Measurements from ENCODE around the gene METTL8. TPM values are rescaled to one million over a fixed set of nuclear protein-coding genes. Genes with fewer than 3 reads are reported as not detected.

Gene METTL8
- total RNA-seq, 1 experiment from 2014 or later: 59.1 TPM

- TF ChIP-seq, protein P1, sequence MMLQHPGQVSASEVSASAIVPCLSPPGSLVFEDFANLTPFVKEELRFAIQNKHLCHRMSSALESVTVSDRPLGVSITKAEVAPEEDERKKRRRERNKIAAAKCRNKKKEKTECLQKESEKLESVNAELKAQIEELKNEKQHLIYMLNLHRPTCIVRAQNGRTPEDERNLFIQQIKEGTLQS (CRISPR knock-in tag; conservative IDR thresholded peaks at IDR 0.05): no peak
- TF ChIP-seq FOXK1 (CRISPR knock-in tag; IDR thresholded peaks at IDR 0.05) (no peak), AFF4 (CRISPR knock-in tag; IDR thresholded peaks at IDR 0.05; ENCODE audit: borderline replicate concordance) (no peak), CTCF (IDR thresholded peaks at IDR 0.05) (no peak), ZSCAN18 (CRISPR knock-in tag; IDR thresholded peaks at IDR 0.05) (no peak)
- TF ChIP-seq, protein P2, sequence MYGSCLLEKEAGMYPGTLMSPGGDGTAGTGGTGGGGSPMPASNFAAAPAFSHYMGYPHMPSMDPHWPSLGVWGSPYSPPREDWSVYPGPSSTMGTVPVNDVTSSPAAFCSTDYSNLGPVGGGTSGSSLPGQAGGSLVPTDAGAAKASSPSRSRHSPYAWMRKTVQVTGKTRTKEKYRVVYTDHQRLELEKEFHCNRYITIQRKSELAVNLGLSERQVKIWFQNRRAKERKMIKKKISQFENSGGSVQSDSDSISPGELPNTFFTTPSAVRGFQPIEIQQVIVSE (CRISPR knock-in tag; IDR thresholded peaks at IDR 0.05; ENCODE audit: borderline replicate concordance): no peak
Observed at GRCh38 chr2:171346723-171347557, 86.8 kb downstream of the METTL8 start (continued).

DNA sequence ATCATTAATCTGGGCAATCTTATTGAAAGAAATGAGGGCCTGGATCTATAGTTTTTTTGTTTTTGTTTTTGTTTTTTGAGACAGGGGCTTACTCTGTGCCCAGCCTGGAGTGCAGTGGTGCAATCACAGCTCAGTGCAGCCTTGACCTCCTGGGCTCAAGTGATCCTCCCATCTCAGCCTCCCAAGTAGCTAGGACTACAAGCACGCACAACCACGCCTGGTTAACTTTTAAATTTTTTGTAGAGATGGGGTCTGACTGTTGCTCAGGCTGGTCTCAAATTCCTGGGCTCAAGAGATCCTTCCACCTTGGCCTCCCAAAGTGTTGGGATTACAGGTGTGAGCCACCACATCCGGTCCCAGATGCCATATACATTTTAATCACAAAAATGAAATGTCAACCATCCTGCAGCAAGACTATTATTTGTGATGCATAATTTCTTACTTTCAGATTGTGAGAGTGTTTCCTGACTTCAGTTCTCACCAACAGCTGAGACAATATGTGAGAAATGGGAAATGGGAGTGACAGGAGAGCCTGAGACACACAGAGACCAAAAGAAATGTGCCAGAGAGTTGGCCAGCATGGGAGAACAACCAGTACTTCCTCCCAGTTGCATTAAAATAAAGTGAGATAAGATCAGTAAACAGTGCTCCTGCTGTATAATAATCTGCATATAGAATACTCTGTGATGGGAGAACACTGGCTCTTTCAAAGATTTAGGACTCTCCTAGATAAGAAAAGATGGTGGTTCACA, 87.6 kb downstream of the METTL8 start:
- peak overlapping the region; percentile 12; the same call in 1 of the 2 replicates for H3K27ac Mint-ChIP-seq
- H3K27me3 Mint-ChIP-seq (ENCODE audit: low read depth): no peaks in the 10 kb centered on the region
- peaks cover 4% of the 10 kb centered on the region; the same call in 1 of the 2 replicates for H3K9me3 Mint-ChIP-seq
- POLR2A ChIA-PET: no interaction called here
- H3K36me3 Mint-ChIP-seq: peaks cover under 1% of the 10 kb centered on the region
- ATAC-seq: no peak
- peaks cover 37% of the 10 kb centered on the region for H3K4me1 Mint-ChIP-seq
- no peak overlapping the region for H3K4me3 Mint-ChIP-seq
- TF ChIP-seq PRDM15 (CRISPR knock-in tag; IDR thresholded peaks at IDR 0.05): no peak
- no peak for TF ChIP-seq KAT7 (CRISPR knock-in tag; IDR thresholded peaks at IDR 0.05; ENCODE audit: borderline replicate concordance)
- DNase-seq (ENCODE audit: low spot score): no peak
- CTCF ChIA-PET: no interaction called here

Measured in WTC11 (cell line).